CD4-positive, alpha-beta T cell treated with Interleukin-21 for 1 hour (primary cell): ENCODE measurements around the gene TBC1D5.

Experiments used
- DNase-seq: peaks from one replicate; pipeline ENCODE4 v3.0.0-alpha.2; 2020

Gene TBC1D5

DNA sequence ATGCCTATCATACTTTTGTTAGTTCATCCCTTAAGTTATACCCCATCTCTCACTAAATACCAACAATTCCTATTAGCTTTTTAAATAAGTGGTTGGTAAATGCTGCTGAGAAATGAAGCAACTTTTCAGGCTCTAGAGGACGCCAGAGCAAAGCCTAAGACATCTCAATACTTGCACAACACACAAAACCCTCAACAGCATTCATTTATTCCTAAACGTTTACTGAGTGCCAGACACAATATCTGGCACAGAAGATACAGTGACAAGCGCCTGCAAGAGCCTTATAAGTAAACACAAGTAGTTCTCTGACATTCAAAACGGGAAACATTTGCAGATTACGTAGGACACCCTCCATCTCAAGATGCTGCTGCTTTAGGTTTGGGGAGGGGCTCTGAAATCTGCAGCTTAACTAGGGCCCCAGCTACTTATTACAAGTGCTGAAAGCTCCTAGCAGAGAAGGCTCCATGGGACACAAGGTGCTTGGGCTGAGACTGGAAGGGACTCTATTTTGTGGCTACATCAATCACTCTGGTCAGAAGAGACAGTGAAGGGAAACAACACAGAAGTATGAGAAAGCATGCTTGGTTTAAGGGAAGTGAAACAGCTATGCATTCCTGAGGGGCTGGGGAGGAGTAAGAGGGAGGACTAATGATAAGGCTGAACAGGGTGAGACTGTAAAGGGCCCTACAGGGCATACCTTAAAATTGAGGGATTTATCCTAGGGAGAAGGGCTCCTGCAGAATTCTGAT, 546.4 kb downstream of the TBC1D5 start:
- no peak for DNase-seq

DNA sequence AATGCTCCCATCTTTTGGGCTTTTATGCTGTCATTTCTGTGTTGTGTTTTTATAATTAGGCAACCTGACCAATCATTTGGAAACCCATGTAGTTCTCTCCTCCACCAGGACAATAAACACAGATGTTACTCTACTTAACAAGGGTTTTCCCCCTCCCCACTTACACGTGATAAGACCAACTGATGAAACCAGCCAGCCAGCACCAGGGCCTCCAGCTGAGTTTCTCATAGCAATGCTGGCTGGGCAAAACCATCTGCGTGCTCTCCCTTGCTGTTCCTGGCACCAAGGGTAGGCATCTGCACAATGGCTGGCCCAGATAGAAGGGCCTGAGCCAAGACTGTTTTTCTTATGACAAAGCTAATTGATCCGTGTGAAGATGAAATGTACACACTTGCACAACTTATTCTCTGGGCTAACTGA, 547.2 kb downstream of the TBC1D5 start:
- DNase-seq: no peak

GRCh38 chr3:17194116-17194515, 548.3 kb downstream of the TBC1D5 start:
- no peak for DNase-seq

DNA sequence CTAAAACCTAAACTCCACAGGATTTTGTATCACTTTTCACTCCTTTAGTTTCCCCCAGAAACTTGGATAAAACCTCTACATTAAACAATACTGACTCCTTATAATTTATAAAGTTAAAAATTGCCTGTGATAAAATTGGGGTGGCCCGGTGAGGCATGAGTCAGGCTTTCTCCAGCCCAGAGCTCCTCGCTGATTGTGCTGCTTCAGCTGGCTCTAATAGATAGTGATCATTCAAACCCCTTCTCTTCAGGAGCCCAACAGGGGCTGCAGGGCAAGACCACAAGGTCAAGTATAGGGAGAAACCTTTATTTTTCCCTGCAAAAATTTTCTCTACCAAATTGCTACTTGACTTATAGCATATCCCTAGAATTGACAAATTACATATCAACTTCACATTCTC, 549.4 kb downstream of the TBC1D5 start:
- DNase-seq: no peak

GRCh38 chr3:17190353-17191078, 551.9 kb downstream of the TBC1D5 start:
- no peak for DNase-seq

- no peak for DNase-seq
These were observed 554.1 kb downstream of the TBC1D5 start for GRCh38 chr3:17188378-17188777.

- DNase-seq: no peak
These were observed 554.7 kb downstream of the TBC1D5 start for GRCh38 chr3:17187589-17188184.

- DNase-seq: no peak
These were observed 558.4 kb downstream of the TBC1D5 start for GRCh38 chr3:17183951-17184550.

DNA sequence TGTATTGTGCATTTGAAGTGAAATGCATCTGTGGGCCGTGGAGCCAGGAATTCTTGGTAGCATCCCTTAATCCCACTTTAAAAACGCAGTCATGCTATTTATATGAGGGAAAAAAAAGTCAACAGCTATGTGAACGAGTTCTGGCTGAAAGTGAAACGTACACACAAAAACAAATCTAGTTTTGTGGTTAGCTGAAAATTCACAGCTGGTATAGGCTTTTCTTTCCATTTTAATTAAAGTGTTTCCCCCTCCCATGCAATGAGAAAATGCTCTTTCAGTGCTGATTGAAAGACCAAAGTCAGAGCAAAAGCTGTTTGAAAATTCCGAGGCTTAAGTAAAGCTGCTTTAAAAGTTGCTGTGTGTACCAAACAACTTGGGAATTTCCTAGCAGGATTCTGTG, 560.3 kb downstream of the TBC1D5 start:
- peak; percentile 13 for DNase-seq

DNA sequence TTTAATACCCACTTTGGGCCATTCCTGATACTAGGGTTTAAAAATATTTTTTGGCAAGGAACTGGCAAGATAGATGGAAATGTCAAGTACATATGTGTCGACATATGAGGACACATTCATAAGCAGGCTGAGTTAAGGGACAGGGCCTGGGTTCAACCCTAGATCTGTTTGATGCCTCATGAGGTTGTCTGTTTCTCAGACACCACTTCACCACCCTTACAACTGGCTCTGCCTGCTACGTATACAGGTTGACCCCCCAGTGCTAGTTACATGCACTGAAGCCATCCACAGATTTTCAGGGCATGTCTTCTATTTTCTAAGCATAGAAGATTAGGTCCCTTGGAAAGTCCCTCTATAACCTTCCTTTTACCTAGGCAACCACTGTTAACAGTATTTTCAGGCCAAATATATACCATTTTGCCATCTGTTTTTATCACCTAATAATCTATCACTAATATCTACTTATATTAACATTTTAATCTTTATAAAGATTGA, 561.0 kb downstream of the TBC1D5 start:
- DNase-seq: no peak

- DNase-seq: peak; percentile 66
These were observed 562.8 kb downstream of the TBC1D5 start for GRCh38 chr3:17179381-17180205.

- no peak for DNase-seq
These were observed 565.7 kb downstream of the TBC1D5 start for GRCh38 chr3:17176757-17177156.

- DNase-seq: no peak
These were observed 567.1 kb downstream of the TBC1D5 start for GRCh38 chr3:17175187-17175807.

- peak; percentile 14 for DNase-seq
These were observed 576.1 kb downstream of the TBC1D5 start for GRCh38 chr3:17166369-17166768.

- no peak for DNase-seq
These were observed 580.3 kb downstream of the TBC1D5 start for GRCh38 chr3:17162116-17162515.

DNA sequence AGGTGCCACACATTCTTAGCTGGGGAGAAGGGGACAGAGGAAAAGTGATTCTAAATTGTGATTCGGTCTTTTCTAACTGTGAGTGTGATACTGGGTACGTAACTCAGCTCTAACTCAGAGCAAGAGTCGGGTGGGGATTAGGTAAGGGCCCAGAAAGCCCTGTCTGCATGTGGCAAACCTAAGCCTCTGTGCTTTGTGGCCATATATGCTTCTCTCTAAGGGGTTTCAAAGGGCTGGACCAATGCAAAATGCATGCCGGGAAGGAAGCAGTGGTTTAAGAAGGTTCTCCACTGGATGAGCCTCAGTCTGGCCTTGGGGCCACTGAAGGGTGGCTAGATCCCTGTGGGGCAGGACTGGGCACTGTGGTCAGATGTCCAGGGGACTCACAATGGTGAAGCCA, 581.8 kb downstream of the TBC1D5 start:
- no peak for DNase-seq

DNA sequence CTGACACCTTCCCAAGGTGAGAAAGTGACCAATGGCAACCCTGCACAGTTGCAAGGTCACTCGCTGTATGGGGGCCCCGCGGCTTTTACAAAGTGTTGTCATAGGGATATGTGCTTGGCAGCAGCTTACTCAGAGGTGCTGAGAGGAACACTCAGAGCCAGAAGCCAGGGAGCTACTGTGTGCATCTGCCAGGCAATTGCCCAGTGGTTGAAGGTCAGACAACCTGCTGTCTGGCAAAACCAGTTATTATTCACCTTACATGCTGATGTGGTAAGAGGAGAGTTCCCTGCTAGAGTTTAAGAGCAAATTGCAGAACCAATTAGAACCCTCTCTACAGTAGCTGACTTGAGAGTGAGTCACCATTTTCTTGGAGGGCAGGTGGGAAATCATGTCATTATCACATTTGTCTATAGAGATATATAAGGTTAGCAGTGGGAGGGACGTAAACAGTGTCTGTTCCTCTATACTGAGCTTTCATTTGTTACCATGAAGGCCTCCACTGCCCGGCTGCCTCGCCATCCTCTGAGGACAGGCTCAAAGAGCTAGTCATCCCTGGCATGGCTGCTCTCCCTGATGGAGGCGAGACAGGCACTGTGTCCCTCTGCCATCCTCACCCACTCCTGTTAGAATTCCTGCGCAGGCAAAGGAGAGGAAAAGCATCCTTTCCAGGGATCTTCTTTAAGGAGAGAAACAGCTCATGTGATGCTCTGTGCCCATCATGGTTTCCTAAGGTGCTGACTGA, 583.3 kb downstream of the TBC1D5 start:
- no peak for DNase-seq

DNA sequence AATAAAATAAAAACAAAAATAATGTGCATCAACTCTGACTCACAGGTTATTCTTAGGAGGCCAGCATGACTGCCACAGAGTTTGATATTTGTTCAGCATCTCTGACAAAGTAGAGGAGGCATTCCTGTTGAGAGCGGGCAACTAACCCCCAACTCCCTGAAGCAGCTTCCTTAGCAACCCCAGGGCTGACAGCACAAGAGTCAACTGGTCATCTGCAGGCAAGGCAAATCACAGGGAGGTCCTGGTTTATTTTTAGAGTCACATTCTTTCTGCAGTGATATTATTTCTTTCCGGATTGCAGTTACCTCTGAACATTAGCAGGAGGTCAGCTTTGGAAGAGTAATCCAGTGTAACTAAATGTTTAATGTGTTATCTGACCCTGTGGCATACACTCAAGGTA, 584.7 kb downstream of the TBC1D5 start:
- DNase-seq: no peak

GRCh38 chr3:17156864-17157263, 585.6 kb downstream of the TBC1D5 start:
- DNase-seq: no peak

DNA sequence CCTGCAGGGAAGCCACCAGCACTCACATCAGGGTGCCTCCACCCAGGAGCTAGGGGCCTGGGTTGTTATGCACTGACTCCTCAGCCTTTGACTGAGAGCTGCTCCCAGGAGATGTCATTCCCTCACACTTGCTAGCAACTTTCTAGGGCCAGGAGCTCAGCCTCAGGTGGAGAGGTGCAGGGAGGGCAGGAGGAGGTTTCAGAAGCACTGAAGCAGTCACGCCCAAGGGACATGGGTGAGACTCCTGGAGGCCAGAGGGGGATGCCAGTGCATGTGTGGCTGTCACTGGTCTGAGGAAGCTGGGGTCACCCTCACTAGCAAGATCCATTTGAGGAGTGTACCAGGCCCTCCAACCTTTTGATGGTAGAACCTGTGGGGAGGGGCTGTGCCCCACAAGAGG, 586.5 kb downstream of the TBC1D5 start:
- no peak for DNase-seq

DNA sequence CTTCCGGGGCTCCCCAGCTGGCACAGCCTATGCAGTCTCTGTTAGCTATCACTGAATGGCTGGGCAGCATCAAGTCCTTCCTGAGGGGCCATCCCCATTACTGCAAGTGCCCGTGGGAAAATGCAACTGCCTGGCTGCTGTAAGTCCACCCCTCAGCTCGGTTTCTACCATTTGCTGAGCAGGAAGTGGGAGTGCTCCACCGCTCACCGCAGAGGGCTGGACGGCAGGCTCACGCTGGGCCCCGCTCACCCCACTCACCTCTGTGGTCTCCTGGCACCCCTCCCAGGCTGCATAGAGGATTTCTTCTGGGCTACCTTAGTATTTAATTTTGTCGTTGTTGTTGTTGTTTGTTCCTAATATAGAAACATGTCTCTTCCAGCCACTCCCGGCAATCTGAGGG, 587.5 kb downstream of the TBC1D5 start:
- DNase-seq: peak; percentile 14
